Activated T-cell treated with anti-CD3 and anti-CD28 coated beads, Interleukin-2, amount 50 U/mL, for 72 hours (primary cell): Measurements from ENCODE around the gene MT2A. TPM values are rescaled to one million over a fixed set of nuclear protein-coding genes. Genes with fewer than 3 reads are reported as not detected.
A peak's percentile ranks its signal among the peaks of the same experiment; 100 is the strongest.
"Not testable (repeated sequence)": the region's sequence is repeated elsewhere in the genome, so short reads cannot be mapped to it uniquely, and the experiment has no call there.

Source experiments
- ATAC-seq, 2 donors: fragments of 150-1000 bp; cut with Tn5 transposase; replicated peaks in 1 of 2; 2 replicates each; pipeline ENCODE4 v1.10.0; 2021; ENCODE audit warnings: moderate library complexity in 2 of 2, mild to moderate bottlenecking in 1 of 2
- DNase-seq, 2 donors: peaks; one replicate each; pipeline ENCODE4 v3.0.0; 2021 to 2022; ENCODE audit warnings: mixed read lengths in 1 of 2
- H3K27ac Mint-ChIP-seq: one replicate; pipeline ENCODE4 v1.8.0; 2022; ENCODE audit warnings: mild to moderate bottlenecking, moderate library complexity, mixed read lengths
- H3K27me3 Mint-ChIP-seq: one replicate; pipeline ENCODE4 v1.8.0; 2022; ENCODE audit warnings: low read depth, mixed read lengths
- H3K36me3 Mint-ChIP-seq, 2 donors: one replicate each; pipeline ENCODE4 v1.8.0; 2022; ENCODE audit warnings: mixed read lengths in 2 of 2, mild to moderate bottlenecking in 1 of 2; ENCODE audit not compliant: insufficient read depth in 2 of 2
- H3K4me1 Mint-ChIP-seq: one replicate; pipeline ENCODE4 v1.8.0; 2022; ENCODE audit warnings: low read depth, mixed read lengths
- H3K4me3 Mint-ChIP-seq, 2 donors: one replicate each; pipeline ENCODE4 v1.8.0; 2022; ENCODE audit warnings: mild to moderate bottlenecking in 2 of 2, mixed read lengths in 2 of 2, moderate library complexity in 2 of 2
- H3K9me3 Mint-ChIP-seq, 2 donors: one replicate each; pipeline ENCODE4 v1.8.0; 2022; ENCODE audit warnings: mixed read lengths in 2 of 2
- total RNA-seq, 2 donors: library from RNA; stranded (reverse); gene quantifications; one replicate each; pipeline ENCODE4 v1.2.3, GENCODE V29; 2022

Gene MT2A
- total RNA-seq: 100 to 1,000 TPM; 391 to 529 TPM

DNA sequence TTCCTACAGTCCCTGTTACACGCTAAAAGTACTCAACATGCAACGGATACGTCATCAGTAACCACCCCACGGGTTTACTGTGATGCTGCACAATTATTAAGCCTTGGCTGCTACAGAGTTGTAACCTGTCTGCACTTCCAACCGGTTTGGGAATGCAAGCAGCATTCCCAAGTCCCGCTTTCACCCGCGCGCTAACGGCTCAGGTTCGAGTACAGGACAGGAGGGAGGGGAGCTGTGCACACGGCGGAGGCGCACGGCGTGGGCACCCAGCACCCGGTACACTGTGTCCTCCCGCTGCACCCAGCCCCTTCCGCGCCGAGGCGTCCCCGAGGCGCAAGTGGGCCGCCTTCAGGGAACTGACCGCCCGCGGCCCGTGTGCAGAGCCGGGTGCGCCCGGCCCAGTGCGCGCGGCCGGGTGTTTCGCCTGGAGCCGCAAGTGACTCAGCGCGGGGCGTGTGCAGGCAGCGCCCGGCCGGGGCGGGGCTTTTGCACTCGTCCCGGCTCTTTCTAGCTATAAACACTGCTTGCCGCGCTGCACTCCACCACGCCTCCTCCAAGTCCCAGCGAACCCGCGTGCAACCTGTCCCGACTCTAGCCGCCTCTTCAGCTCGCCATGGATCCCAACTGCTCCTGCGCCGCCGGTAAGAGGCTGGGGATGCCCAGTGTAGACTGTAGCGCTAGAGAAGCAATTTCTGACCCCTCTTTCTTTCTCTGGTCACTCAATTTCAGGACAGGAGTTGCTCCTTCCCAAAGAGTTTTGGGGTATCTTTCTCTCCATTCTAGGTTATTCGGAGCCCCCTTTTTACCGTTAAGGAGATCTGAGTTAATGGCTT lies at the start of gene MT2A:
MT2A (plus strand) TSS at position 542 of the 833 bp plus-strand sequence; CDS start at position 614, 72 bp downstream.
- peak within 1 kb of the TSS; percentile 87 for H3K27ac Mint-ChIP-seq
- H3K36me3 Mint-ChIP-seq: peaks cover 2 to 12% of the 10 kb centered on the region in 2 donors
- peak; percentile 81 to 85 for ATAC-seq
- H3K9me3 Mint-ChIP-seq: peaks cover 0 to 2% of the 10 kb centered on the region in 2 donors
- DNase-seq: peak; percentile 94 to 95
- H3K27me3 Mint-ChIP-seq: no peaks in the 10 kb centered on the region
- H3K4me3 Mint-ChIP-seq: peak within 1 kb of the TSS; percentile 99 to 100
- H3K4me1 Mint-ChIP-seq: peaks cover 70% of the 10 kb centered on the region

DNA sequence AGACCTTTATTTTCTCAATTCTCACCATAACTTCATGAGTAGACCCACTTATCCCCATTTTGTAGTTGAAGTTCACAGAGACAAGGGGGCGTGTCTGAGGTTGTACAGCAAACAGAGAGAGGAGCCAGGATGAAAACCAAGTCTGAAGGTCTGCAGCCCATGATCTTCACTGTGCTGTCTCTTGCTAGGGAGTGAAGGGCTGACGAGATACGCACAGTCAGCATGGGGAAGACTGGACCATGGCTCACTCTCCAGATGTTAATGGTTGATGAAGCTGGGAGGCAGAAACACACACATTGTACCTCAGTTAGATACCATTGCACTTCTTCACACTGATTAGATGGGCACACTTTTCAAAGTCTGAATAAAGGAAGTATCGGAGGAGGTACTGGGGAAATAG lies 49.3 kb upstream of the MT2A start:
- no peak overlapping the region for H3K27ac Mint-ChIP-seq
- peaks cover under 1% of the 10 kb centered on the region for H3K27me3 Mint-ChIP-seq
- no peaks in the 10 kb centered on the region for H3K9me3 Mint-ChIP-seq
- no peaks in the 10 kb centered on the region for H3K36me3 Mint-ChIP-seq
- no peaks in the 10 kb centered on the region for H3K4me1 Mint-ChIP-seq
- H3K4me3 Mint-ChIP-seq: no peak overlapping the region
- DNase-seq: no peak
- ATAC-seq: no peak

DNA sequence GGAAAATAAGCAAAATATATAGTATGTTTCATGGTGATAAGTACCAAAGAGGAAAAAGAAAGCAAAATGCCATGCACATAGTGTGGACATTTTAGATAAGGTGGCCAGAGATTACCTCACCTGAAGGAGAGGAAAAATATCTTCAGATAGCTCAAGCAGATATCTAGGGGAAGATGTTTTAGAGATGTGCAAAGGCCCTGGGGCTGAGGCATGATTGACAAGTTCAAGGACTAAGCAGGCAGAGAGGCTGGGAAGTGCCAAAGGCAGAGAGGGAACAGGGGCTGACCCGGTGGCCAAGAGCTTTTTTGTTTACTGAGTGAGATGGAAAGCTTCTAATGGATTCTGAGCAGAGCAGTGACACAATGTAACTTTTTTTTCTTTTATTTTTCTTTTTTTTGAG lies 47.9 kb upstream of the MT2A start:
- no peaks in the 10 kb centered on the region for H3K4me1 Mint-ChIP-seq
- no peaks in the 10 kb centered on the region for H3K36me3 Mint-ChIP-seq
- no peak overlapping the region for H3K27ac Mint-ChIP-seq
- ATAC-seq: no peak
- DNase-seq: no peak
- no peak overlapping the region for H3K4me3 Mint-ChIP-seq
- no peaks in the 10 kb centered on the region for H3K27me3 Mint-ChIP-seq
- H3K9me3 Mint-ChIP-seq: no peaks in the 10 kb centered on the region

DNA sequence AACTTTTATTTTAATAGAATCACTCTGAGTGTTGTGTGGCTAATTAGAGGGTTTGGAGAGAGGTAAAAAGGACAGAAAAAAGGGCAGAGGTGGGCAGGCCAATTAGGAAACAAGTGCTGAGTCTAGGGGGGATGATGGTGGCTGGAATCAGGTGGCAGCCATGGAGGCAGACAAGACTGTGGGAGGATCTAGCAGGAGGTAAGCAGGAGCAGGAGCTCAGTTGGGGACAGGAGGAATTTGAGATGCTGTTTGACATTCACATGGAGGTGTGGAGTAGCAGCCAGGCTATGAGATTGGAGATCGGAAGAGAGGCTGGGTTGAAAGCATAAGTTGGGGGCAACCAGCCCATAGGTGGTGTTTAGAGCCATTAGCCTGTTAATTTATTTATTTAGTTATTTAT lies 47.3 kb upstream of the MT2A start:
- ATAC-seq: no peak

DNA sequence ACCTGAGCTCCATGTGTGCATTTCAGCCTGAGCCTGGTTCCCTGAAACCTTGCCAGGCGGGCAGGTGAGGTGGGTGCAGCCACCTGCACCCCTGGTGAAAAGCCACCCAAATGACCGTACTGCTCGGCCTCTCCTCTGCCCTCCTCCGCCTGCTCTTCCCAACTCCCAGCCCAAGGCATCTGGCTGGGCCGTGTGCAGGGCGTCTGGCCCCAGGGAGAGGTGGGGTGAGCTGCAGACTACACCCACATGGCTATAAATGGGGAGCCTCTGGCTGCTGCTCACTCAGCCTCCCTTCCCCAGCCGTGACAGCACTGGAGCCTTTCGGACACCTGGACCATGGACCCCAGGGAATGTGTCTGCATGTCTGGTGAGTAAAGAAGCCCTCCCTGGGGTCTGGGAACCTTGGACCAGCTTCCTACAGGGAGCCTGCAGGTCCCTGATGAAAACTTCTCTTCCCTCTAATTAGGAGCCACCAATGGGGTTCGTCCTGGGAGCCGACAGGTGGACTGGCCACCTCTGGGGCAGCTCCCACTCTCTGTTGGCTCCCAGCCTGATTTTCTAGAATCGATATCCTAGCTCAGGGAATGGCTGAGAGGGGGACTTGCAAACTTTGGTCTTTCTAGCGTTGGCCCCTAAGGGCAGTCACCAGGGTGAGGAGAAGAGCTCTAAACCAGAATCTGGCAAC lies 43.4 kb upstream of the MT2A start, which contains the start of gene MT4:
MT4 (plus strand) TSS at position 281 of the 685 bp plus-strand sequence; CDS start at position 337, 56 bp downstream.
- peaks cover 6% of the 10 kb centered on the region for H3K27me3 Mint-ChIP-seq
- DNase-seq (no peak), ATAC-seq (no peak)
- H3K4me3 Mint-ChIP-seq: no peak within 1 kb of the TSS
- no peaks in the 10 kb centered on the region for H3K4me1 Mint-ChIP-seq
- peak within 1 kb of the TSS; percentile 67 for H3K27ac Mint-ChIP-seq
- no peaks in the 10 kb centered on the region for H3K9me3 Mint-ChIP-seq
- H3K36me3 Mint-ChIP-seq: no peaks in the 10 kb centered on the region

More for the DNA sequence above, 47.3 kb upstream of the MT2A start:
- no peak overlapping the region for H3K4me3 Mint-ChIP-seq
- no peaks in the 10 kb centered on the region for H3K36me3 Mint-ChIP-seq
- H3K9me3 Mint-ChIP-seq: no peaks in the 10 kb centered on the region
- H3K4me1 Mint-ChIP-seq: no peaks in the 10 kb centered on the region
- DNase-seq: no peak
- no peak overlapping the region for H3K27ac Mint-ChIP-seq
- H3K27me3 Mint-ChIP-seq: no peaks in the 10 kb centered on the region

DNA sequence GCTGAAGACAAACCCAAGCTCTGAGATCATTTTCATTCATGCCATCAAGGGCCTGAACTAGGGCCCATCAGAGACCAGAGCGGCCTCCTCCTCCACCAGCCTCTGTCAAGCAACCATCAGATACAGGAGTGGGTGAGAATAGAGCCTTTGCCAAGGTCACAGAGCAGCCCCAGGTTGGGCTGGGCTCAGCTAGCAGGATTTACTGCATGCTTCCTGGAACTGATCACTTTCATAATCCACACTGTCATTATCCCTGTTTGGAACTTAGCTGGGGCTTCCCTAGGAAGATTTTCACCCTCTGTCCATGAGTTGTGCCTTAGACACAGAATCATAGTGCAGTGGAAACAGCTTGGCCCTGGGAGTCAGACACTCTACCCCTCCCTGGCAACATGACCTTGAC lies 38.4 kb upstream of the MT2A start:
- no peak overlapping the region for H3K27ac Mint-ChIP-seq

DNA sequence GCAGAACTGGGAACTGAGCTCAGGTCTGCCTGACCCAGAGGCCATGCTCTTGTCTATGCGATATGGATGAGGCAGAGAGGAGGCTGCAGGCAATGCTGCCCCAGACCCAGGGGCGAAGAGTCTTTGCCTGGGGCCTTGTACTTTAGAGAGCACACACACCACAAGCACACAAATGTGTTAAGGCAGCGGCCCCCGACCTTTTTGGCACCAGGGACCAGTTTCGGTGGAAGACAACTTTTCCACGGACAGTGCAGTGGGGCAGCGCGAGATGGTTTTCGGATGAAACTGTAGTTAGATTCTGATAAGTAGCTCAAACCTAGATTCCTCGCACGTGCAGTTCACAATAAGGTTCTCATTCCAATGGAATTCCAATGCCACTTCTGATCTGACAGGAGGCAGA lies 36.9 kb upstream of the MT2A start:
- peaks cover 6% of the 10 kb centered on the region for H3K27me3 Mint-ChIP-seq
- peaks cover 1 to 2% of the 10 kb centered on the region in 2 donors for H3K9me3 Mint-ChIP-seq
- no peak overlapping the region for H3K27ac Mint-ChIP-seq
- peaks cover 1% of the 10 kb centered on the region for H3K4me1 Mint-ChIP-seq
- DNase-seq (no peak), ATAC-seq (no peak)
- H3K4me3 Mint-ChIP-seq: no peak overlapping the region
- H3K36me3 Mint-ChIP-seq: no peaks in the 10 kb centered on the region

More for the DNA sequence above, 38.4 kb upstream of the MT2A start:
- H3K4me3 Mint-ChIP-seq: no peak overlapping the region
- no peaks in the 10 kb centered on the region for H3K36me3 Mint-ChIP-seq
- peaks cover 6% of the 10 kb centered on the region for H3K27me3 Mint-ChIP-seq
- ATAC-seq (no peak), DNase-seq (no peak)
- H3K9me3 Mint-ChIP-seq: peaks cover 1 to 2% of the 10 kb centered on the region in 2 donors
- no peaks in the 10 kb centered on the region for H3K4me1 Mint-ChIP-seq

DNA sequence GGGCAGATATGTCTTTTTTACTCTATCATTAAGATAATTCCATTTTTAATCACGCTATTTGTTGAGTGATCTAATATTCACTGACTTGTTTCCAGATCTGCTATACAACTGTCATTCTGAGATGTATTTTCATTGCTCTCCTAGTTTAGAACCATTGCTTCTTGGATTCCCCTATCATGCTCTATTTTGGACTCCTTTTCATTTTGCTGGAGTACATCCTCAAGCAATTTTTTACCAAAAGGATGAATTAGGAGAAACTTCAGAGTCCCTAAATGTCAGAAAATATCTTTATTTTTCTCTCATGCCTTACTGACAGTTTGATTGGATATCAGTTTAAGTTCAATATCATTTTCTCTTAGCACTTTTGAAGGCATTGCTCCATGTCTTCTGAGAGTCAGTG lies 33.8 kb upstream of the MT2A start:
- Mint-ChIP-seq H3K27ac (no peak overlapping the region), H3K36me3 (no peaks in the 10 kb centered on the region), H3K9me3 (peaks cover 1 to 2% of the 10 kb centered on the region in 2 donors), H3K4me1 (peaks cover 10% of the 10 kb centered on the region), H3K4me3 (no peak overlapping the region), H3K27me3 (no peaks in the 10 kb centered on the region)
- DNase-seq: no peak
- ATAC-seq: no peak

DNA sequence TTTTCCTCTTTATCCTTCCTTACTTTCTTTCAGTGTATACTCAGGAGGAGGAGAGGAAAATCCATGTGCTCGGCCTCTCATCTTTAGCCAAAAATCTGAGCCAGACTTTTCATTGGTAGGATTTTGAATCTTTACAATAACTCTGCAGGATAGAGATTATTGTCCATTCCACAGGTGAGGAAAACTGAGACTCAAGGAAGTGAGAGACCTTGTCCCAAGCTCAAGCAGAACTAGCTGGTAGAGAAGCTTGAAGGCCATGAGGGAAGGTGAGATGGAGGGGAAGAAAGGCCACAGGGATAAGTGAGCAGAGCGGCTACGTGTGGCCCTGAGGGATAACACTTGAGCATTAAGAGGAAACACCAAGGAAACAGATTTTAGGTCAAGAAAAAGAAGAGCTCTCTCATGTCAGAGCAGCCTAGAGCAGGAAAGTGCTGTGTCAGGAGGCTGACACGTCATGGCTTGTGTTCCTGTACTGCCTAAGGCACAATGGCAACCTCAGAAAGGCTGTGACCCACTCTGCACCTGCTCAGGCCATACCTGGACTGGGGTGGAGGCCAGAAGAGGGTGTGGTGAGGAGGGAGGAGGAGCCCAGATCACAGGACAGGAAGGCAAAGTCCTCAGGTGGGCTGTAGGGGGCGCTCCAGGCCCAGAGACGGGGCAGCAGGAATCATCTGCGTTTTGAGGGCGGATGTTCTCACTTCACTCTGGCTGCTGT lies 31.6 kb upstream of the MT2A start:
- Mint-ChIP-seq H3K9me3 (peaks cover 1 to 2% of the 10 kb centered on the region in 2 donors), H3K4me1 (peaks cover 14% of the 10 kb centered on the region), H3K27ac (peak overlapping the region; percentile 60), H3K27me3 (no peaks in the 10 kb centered on the region), H3K4me3 (no peak overlapping the region), H3K36me3 (no peaks in the 10 kb centered on the region)
- DNase-seq: peak; percentile 89 to 92
- ATAC-seq: peak; percentile 100

DNA sequence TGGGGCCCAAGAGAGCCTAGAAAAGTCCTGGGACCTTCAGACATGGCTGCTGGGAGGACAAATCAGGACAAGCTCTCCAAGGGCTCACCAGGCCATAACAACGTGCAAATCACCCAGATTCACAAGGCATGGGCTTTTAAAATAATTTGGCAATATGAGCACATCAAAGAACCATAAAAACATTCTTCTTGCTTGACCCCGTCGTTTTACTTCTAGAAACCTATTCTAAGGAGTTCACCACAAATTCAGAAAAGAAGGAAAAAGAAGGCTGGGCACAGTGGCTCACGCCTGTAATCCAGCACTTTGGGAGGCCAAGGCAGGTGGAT lies 31.1 kb upstream of the MT2A start:
- H3K36me3 Mint-ChIP-seq: no peaks in the 10 kb centered on the region
- peak overlapping the region; percentile 60 for H3K27ac Mint-ChIP-seq
- H3K4me3 Mint-ChIP-seq: no peak overlapping the region
- ATAC-seq (no peak), DNase-seq (no peak)
- peaks cover 1 to 2% of the 10 kb centered on the region in 2 donors for H3K9me3 Mint-ChIP-seq
- no peaks in the 10 kb centered on the region for H3K27me3 Mint-ChIP-seq
- H3K4me1 Mint-ChIP-seq: peaks cover 18% of the 10 kb centered on the region

DNA sequence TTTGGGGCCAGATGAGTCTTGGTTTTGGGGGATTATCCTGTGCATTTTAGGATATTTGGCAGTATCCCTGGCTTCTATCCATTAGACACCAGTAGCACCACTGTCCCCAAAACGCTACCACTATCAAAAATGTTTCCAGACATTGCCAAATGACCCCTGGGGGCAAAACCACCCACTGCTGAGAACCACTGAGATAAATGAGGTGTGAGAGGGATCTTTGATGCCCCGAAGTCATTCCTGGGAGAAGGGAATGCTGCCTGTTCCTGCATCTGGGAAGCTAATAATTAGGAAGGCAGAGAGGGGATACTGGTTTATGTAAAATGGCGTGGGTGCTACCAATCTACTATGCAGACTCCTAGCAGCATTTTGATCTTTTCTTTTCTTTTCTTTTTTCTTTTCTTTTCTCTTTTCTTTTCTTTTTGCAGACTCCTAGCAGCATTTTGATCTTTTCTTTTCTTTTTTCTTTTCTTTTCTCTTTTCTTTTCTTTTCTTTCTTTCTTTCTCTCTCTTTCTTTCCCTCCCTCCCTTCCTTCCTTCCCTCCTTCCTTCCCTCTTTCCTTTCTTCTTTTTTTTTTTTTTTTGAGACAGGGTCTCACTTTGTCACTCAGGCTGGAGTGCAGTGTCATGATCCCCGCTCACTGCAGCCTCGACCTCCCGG lies 27.9 kb upstream of the MT2A start:
- DNase-seq: no peak
- Mint-ChIP-seq H3K36me3 (no peaks in the 10 kb centered on the region), H3K4me1 (peaks cover 18% of the 10 kb centered on the region), H3K27ac (no peak overlapping the region), H3K27me3 (no peaks in the 10 kb centered on the region), H3K9me3 (no peaks in the 10 kb centered on the region), H3K4me3 (no peak overlapping the region)
- ATAC-seq: no peak

DNA sequence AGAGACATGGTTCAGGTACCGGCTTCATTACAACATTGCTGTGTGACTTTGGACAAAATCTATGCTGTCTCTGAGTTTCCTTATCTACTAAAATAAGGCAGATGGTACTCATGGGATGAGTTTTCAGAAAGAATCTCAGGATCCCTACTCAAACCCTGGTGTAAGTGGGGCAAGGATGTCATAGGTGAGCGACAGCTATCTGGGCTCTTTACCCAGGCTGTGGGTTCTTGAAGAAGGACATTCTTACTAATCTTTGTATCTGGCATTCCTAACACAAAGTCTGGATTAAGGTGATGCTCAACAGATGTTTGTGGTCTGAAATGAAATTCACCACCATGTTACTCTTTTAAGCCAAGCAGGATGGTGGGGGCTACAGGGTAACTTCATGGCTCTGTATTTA lies 25.5 kb upstream of the MT2A start:
- H3K4me1 Mint-ChIP-seq, ATAC-seq, H3K36me3 Mint-ChIP-seq, H3K4me3 Mint-ChIP-seq, H3K9me3 Mint-ChIP-seq, H3K27ac Mint-ChIP-seq, DNase-seq: not testable (repeated sequence)
- peaks cover 14% of the 10 kb centered on the region for H3K27me3 Mint-ChIP-seq
